Central memory CD4-positive, alpha-beta T cell (primary cell): ENCODE results near the gene ADAM22.

Experiments
- DNase-seq: peaks from one replicate; pipeline ENCODE4 v3.0.0; 2022

The ADAM22 gene

GRCh38 chr7:87959336-87959735 lies 25.3 kb downstream of the ADAM22 start:
- no peak for DNase-seq

- DNase-seq, result no peak
Observed at GRCh38 chr7:87960239-87960638, 26.2 kb downstream of the ADAM22 start.

DNA sequence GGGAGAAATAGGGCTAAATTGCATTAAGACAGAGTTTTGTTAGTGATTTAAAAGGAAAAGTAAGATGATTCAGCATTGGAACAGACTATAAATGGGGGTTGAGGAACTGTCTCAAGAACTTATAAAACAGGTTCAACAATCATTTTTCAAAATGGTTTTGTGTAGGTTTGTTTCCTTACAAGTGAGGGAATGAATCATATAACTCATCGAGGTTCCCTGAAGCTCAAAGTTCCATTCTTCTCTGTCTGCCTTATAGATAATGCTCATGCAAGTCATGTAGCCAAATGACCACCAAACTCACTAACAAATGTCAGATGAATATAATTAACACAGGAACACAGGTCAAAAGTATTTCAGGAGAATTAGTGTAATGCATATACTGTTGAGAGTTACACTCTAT lies 27.7 kb downstream of the ADAM22 start:
- DNase-seq, result no peak

DNA sequence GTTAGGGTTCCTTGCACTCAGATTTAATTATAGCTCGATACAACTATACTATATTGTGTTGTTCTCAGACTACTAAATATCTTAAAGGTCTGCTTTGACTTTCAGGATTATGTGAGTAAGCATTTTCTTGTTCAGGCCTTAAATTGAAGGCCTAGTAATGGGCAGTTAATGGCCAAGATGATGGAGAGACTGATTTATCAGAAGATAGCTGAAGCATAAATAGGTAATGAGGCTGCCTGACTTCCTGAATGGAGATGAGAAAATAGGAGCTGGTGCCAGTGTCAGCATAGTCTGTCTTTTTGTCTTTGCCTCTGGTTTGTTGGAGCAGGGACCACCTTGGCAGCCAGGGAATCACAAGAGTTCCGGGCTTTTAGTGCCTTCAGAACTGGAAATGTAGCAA lies 32.2 kb downstream of the ADAM22 start:
- DNase-seq, result no peak

GRCh38 chr7:87968021-87968420 lies 34.0 kb downstream of the ADAM22 start:
- DNase-seq, result no peak

DNA sequence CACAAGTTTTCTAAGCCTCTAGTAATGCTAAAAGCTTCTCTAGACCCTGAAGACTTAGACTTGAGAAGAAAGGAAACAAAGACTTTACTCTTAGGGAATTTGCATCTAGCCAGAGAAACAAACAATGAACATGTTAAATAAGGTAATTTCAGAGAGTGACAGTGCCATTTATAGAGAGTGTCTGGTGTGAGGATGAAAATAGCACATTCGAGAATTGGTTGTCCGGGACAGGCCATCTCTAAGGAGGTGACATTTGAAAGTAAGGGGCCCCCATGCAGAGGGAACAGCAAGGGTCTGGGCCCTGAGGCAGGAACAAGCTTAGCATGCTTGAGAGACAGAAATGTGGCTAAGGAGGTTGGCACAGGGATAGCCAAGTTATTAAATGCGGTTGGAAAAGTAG lies 48.1 kb downstream of the ADAM22 start:
- DNase-seq, result no peak

DNA sequence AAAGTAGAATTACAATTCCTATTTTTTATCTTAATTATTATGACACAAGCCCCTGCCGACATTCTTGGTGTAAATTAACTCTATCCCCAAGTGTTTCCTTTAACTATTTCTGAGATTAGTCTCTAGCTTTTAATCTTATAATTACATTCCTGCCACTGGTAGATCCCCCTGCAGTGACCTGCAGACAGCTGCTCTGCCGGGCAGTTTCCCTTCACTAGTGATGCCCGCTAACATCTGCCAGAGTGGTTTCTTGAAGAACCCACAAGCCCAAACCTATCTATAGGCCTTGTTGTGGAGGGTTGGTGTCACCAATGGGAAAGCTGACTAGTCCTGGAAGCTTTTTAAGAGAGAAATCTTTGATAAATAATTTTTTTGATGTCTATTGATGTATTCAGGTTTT lies 50.0 kb downstream of the ADAM22 start:
- DNase-seq, result no peak

- DNase-seq, result no peak
Observed at GRCh38 chr7:87993269-87993668, 59.2 kb downstream of the ADAM22 start.

DNA sequence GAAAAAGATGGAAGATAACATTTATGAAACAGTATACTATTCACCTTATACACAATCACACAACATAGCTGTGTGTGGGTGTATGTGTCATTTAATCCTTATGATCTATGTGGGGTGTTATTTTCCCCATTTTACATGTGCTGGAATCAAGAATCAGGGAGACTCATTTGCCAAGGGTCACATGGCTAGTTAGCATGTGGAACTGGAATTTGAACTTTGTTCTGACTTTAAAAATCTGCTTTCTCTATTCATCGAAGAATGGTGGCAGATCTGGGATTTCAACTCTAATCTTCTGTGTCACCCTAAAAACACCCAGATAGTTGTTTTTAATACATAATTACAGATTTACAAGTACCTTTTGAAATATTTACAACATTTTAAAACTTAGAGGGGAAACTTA lies 65.2 kb downstream of the ADAM22 start:
- DNase-seq, result no peak

DNA sequence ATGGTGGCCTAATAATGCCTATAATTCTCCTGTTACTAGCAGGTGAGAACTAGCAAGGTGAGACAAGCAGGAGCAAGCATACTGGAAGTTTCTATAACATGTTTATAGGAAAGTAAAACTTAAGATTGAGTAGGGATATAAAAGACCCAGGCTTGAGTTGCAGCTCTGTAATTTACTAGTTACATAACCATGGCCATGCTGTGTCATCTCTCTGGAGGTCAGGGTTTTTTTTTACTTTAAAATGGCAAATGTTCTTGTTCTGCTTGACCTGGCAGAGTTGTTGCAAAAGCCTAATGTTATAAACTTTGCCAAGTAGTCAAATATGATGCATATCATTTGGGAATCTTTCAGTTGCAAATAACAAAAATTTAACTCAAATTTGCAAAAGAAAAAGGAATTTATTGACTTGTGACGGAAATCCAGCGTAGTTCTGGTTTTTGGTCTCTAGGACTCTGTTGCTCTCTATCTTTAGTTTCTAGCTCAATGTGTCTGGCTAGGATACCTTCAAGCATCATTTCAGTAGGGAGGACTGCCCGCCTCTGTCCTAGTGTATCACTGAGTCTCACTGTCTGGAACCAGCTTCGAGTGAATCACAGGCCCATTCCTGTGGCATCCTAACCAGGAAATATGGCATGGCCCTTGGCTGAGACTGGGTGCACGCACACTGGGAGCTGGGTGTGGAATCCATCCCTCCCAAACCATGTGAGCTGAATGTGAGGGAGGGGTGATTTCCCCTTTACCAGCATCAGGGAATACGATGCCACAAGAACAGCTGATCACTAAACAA lies 67.9 kb downstream of the ADAM22 start:
- no peak for DNase-seq

DNA sequence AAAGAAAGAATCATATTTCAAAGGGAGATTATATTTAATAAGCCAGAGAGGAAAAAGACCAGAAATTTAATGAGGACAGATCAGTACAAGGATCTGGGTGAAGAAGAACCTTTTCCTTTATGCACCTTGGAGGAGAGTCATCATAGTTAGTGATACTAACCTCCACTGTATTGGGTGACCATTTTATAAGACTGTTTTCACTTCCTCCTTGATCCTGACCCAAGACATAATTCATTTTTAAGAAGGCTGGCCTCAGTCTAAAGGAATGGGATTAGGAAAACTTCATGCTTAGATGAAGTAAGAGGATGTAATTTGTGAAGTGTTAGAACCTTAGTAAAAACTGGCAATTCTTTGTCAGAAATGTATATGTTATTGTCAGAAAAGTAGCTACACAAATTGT lies 68.6 kb downstream of the ADAM22 start:
- no peak for DNase-seq

DNA sequence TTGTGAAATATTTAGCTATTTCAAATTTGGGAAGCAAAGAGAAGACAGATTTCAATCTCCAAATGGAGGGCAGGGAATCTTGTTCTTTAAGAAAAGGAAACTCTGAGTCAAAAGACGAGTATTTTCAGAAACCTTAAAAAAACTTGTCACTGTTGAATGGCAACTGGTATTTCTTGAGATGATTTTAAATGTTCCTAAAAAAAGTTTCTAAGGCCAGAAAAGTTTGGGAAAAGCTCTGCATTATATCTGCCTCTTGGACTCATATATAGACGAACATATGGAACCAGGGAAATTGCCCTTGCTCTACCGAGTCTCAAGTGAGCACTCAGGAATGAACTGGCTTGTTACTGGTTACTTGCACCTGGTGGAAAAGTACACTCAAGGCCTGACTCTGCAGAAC lies 69.5 kb downstream of the ADAM22 start:
- DNase-seq, result no peak

GRCh38 chr7:88005191-88005590 lies 71.1 kb downstream of the ADAM22 start:
- DNase-seq, result no peak

GRCh38 chr7:88009651-88010050 lies 75.6 kb downstream of the ADAM22 start:
- DNase-seq, result no peak

GRCh38 chr7:88012086-88012485 lies 78.0 kb downstream of the ADAM22 start:
- DNase-seq, result no peak

GRCh38 chr7:88013981-88014380 lies 79.9 kb downstream of the ADAM22 start:
- no peak for DNase-seq

- no peak for DNase-seq
Observed at GRCh38 chr7:88014581-88014980, 80.5 kb downstream of the ADAM22 start.

DNA sequence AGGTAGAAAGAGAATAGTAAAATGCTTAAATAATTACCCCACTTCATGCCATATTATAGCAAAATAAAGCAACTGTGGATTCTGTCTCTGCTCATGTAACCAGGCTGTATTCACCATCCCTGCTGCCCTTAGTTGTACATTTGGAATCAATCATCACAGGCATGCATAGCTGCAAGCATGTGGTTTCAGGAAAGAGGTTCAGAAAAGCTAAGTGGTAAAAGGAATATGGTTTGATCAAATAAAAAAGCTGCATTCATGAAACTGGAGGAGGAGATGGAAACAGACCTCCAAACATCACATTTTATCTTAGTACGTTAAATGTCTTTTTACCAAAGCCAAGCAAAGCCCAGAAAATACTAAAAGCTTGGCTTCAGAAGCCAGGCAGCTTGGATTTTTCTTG lies 81.3 kb downstream of the ADAM22 start:
- no peak for DNase-seq

DNA sequence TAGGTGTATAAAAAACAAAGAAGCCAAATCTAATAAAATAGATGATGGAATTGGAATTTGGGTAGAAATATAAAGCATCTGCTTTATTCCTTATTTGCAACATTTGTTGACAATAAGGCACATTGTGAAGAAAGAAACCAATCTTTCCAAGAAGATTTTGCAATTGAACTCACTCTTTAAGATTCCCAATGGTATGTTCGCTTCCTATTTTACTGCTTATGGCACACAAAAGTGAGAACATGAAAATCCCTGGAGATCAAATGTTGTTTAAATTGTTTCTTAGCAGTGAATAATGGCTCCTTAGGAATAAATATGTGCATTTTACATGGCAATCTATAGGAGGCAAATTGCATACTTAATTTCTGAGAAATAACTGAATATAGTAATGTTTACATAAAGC lies 84.5 kb downstream of the ADAM22 start:
- DNase-seq, result no peak

GRCh38 chr7:88020953-88021665 lies 87.1 kb downstream of the ADAM22 start:
- no peak for DNase-seq

- DNase-seq, result no peak
Observed at GRCh38 chr7:88027724-88028123, 93.7 kb downstream of the ADAM22 start.

- DNase-seq, result no peak
Observed at GRCh38 chr7:88034083-88034695, 100.1 kb downstream of the ADAM22 start.

DNA sequence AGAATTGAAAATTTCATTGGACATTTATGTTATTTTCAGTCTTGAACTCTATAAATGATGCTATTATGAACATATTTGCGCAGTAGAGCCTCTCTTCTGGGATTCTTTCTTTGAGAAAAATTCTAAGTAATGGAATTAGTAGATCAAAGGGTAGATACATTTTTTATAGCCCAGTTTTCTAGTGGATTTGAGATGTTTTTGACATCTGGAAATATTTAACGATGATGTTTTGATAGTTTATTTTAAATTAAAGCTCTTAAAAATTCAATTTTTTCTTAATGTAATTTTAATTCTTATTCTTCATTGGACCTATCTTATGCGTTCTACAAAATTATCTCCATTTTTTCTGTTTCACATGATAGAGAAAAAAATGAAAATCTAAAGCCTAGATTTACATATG lies 103.0 kb downstream of the ADAM22 start:
- no peak for DNase-seq

- DNase-seq, result no peak
Observed at GRCh38 chr7:88040694-88041093, 106.6 kb downstream of the ADAM22 start.
